H1 (cell line): ENCODE measurements around the gene DIP2B. TPM values are rescaled to one million over a fixed set of nuclear protein-coding genes. Genes with fewer than 3 reads are reported as not detected.

ENCODE experiments used
- CHD7 ChIP-seq: fragments of 300-600 bp; sonication (generic); IDR thresholded peaks from 2 replicates; pipeline ENCODE4 v1.7.1; 2012; ENCODE audit warnings: low read length, moderate library complexity, mild to moderate bottlenecking, inconsistent platforms; ENCODE audit not compliant: insufficient replicate concordance
- CTBP2 ChIP-seq: IDR thresholded peaks from 2 replicates; pipeline ENCODE4 v1.7.0; 2011; ENCODE audit warnings: borderline replicate concordance, mild to moderate bottlenecking, moderate library complexity, mixed read lengths, low read length; ENCODE audit not compliant: insufficient read depth, insufficient read length
- FOSL1 ChIP-seq: IDR thresholded peaks from 2 replicates; pipeline ENCODE4 v1.6.1; 2011; ENCODE audit warnings: mild to moderate bottlenecking, low read depth, low read length, moderate library complexity; ENCODE audit not compliant: insufficient read depth
- polyA plus RNA-seq, 7 experiments: library from polyadenylated mRNA; depleted of rRNA in 3 of 7; stranded (reverse) in 5 of 7; unstranded in 2 of 7; fragments of >200 nt in 5 of 7; fragments of 200-250 nt in 2 of 7; gene quantifications; 1 replicate in 5 of 7; 2 replicates in 1 of 7; 4 replicates in 1 of 7; pipeline versions ENCODE4 v1.2.1 to v1.2.3, GENCODE V29; 2011 to 2013; ENCODE audit warnings: missing spikeins in 2 of 7, mixed read lengths in 2 of 7
- total RNA-seq: library from RNA; stranded (reverse); fragmentation: NEBNext Ultra II Directional; extraction: Animal tissue kit (Norgen Biotek cat#: 25700); gene quantifications from 2 replicates; pipeline ENCODE4 v1.2.1, GENCODE V29; 2021

Gene DIP2B
- total and polyA plus RNA-seq, 2 of the 8 experiments (the other 6 are each of a cell fraction or from before 2014, with no cell fraction given) = 11.1 to 29.6 TPM

GRCh38 chr12:50563434-50563787 is 58.6 kb downstream of the DIP2B start (continued):
- TF ChIP-seq CHD7 = no peak
- no peak for TF ChIP-seq FOSL1
- TF ChIP-seq CTBP2 = no peak
